Adipocyte (in vitro differentiated cells): Measurements from ENCODE around the gene MED14.

Source experiments
- DNase-seq: peaks from one replicate; pipeline ENCODE4 v3.0.0-alpha.2; 2015; ENCODE audit warnings: low read depth
- H3K27me3 ChIP-seq: replicated peaks from 2 replicates; pipeline ENCODE4 v1.7.0; 2013; ENCODE audit warnings: mild to moderate bottlenecking, low read length, moderate library complexity; ENCODE audit not compliant: control insufficient read depth, insufficient read depth
- H3K36me3 ChIP-seq: 2 replicates; pipeline ENCODE4 v1.7.0; 2013; ENCODE audit warnings: low read length, mild to moderate bottlenecking, moderate library complexity; ENCODE audit not compliant: control insufficient read depth, insufficient read depth, severe bottlenecking
- H3K4me1 ChIP-seq: 2 replicates; pipeline ENCODE4 v1.7.0; 2013; ENCODE audit warnings: mild to moderate bottlenecking, low read length, moderate library complexity; ENCODE audit not compliant: control insufficient read depth, insufficient read depth
- H3K4me3 ChIP-seq: 2 replicates; pipeline ENCODE4 v1.7.0; 2013; ENCODE audit warnings: mild to moderate bottlenecking, low read length, moderate library complexity
- H3K9ac ChIP-seq: 2 replicates; pipeline ENCODE4 v1.7.0; 2013; ENCODE audit warnings: mild to moderate bottlenecking, low read length, moderate library complexity
- H3K9me3 ChIP-seq: 2 replicates; pipeline ENCODE4 v1.7.0; 2013; ENCODE audit warnings: mild to moderate bottlenecking, low read length, moderate library complexity; ENCODE audit not compliant: control insufficient read depth

Gene MED14

DNA sequence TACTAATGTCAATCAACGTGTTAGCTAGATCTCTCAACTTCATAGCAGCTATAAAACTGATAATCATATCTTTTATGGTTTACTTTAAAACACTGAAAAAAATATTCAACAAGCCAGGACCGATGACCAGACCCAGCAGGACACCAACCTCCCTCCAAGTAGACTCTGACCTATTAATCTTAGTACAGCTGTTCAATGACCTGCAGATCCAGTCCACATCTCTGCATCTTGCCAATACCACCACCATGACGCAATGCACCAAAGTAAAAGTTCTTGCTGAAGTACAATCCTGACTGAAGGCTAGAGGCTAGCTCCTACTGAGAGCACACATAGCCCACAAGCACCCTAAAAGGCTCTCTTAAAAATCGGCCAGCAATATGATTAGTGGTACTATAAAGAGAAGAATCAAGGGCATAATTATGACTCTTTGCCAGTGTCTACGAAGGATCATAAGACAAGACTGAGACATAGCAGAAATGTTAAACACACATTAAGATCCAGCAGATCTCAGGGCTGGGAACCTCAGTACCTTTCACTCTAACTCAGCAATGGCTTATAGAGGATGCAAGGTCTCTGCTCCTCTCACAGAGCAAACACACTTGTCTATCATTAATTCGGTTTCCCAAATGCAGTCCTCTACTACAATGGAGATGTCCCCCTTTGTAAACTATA, 7.6 kb downstream of the MED14 start:
- DNase-seq: no peak
- Histone ChIP-seq H3K36me3 (peaks cover 5% of the 10 kb centered on the region), H3K9me3 (no peaks in the 10 kb centered on the region), H3K4me3 (no peak overlapping the region), H3K9ac (no peak overlapping the region), H3K27me3 (no peaks in the 10 kb centered on the region), H3K4me1 (peaks cover 5% of the 10 kb centered on the region)

- peaks cover 8% of the 10 kb centered on the region for H3K36me3 ChIP-seq
- no peaks in the 10 kb centered on the region for H3K9me3 ChIP-seq
- peaks cover 5% of the 10 kb centered on the region for H3K4me1 ChIP-seq
- H3K4me3 ChIP-seq: no peak overlapping the region
- no peak overlapping the region for H3K9ac ChIP-seq
- DNase-seq: no peak
- H3K27me3 ChIP-seq: peaks cover 2% of the 10 kb centered on the region
These were observed 8.2 kb downstream of the MED14 start for GRCh38 chrX:40727093-40727492.

DNA sequence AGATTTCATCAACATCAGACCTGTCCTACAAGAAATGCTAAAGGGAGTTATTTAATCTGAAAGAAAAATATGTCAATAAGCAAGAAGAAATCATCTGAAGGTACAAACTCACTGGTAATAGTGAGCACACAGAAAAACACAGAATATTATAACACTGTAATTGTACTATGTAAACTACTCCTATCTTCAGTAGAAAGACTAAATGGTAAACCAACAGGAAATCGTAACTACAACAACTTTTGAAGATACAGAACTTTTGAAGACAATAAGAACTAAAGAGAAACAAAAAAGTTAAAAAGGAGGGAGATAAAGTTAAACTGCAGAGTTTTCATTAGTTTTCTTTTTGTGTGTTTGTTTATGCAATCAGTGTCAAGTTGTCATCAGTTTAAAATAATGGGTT, 12.4 kb downstream of the MED14 start:
- no peak for DNase-seq
- H3K4me3 ChIP-seq: no peak overlapping the region

DNA sequence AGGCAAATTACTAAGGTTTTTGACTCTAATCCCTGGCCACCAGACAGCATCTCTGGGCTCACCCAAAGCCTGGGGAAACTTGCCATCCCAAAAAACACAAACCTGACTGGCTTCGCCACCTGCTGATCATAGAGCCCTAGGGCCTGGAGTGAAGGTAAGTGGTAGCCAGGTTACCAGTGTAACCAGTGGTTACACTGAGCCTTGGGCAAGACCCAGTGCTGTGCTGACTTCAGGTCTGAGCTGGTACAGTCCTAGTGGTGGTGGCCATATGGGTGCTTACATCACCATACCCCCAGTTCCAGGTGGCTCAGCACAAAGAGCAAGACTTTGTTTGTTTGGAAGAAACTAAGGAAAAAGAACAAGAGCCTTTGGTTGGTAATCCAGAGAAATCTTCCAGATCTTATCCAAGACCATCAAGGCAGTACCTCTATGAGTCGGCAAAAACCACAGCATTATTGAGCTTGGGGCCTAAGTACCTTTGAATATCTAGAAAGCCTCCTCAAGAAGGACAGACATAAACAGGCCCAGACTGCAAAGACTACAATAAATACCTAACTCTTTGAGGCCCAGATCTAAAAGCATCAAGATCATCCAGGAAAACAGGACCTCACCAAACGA, 13.7 kb downstream of the MED14 start:
- Histone ChIP-seq H3K4me1 (no peaks in the 10 kb centered on the region), H3K9ac (no peak overlapping the region), H3K36me3 (peaks cover 19% of the 10 kb centered on the region), H3K9me3 (peaks cover 2% of the 10 kb centered on the region), H3K4me3 (no peak overlapping the region), H3K27me3 (peaks cover 5% of the 10 kb centered on the region)
- no peak for DNase-seq

More for the DNA sequence above, 12.4 kb downstream of the MED14 start:
- Histone ChIP-seq H3K4me1 (no peaks in the 10 kb centered on the region), H3K9ac (no peak overlapping the region), H3K36me3 (peaks cover 19% of the 10 kb centered on the region), H3K9me3 (no peaks in the 10 kb centered on the region), H3K27me3 (peaks cover 5% of the 10 kb centered on the region)

GRCh38 chrX:40720792-40721191, 14.6 kb downstream of the MED14 start:
- Histone ChIP-seq H3K27me3 (peaks cover 5% of the 10 kb centered on the region), H3K4me3 (no peak overlapping the region), H3K36me3 (peaks cover 15% of the 10 kb centered on the region), H3K4me1 (no peaks in the 10 kb centered on the region), H3K9me3 (peaks cover 4% of the 10 kb centered on the region), H3K9ac (no peak overlapping the region)
- DNase-seq: no peak

DNA sequence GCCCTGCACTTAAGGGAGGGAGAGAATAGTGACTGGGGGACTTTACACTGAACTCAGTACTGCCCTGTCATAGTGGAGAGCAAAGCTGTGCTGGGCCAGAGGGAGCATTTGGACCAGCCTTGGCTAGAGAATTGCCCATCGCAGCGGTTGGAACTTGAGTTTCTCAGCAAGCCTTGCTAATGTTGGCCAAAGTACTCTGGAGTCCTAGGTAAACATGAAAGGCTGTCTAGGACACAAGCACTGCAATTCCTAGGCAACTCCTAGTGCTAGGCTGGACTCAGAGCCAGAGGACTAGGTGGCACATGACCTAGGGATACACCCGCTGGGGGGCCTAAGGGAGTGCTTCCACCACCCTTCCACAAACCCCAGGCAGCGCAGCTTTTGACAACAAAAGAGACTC, 15.0 kb downstream of the MED14 start:
- Histone ChIP-seq H3K27me3 (peaks cover 5% of the 10 kb centered on the region), H3K9ac (no peak overlapping the region), H3K4me1 (no peaks in the 10 kb centered on the region), H3K36me3 (peaks cover 15% of the 10 kb centered on the region), H3K9me3 (peaks cover 4% of the 10 kb centered on the region), H3K4me3 (no peak overlapping the region)
- DNase-seq: no peak

- H3K4me1 ChIP-seq: no peaks in the 10 kb centered on the region
- H3K36me3 ChIP-seq: peaks cover 15% of the 10 kb centered on the region
- no peak overlapping the region for H3K9ac ChIP-seq
- H3K9me3 ChIP-seq: peaks cover 4% of the 10 kb centered on the region
- peaks cover 5% of the 10 kb centered on the region for H3K27me3 ChIP-seq
- no peak overlapping the region for H3K4me3 ChIP-seq
- no peak for DNase-seq
These were observed 15.6 kb downstream of the MED14 start for GRCh38 chrX:40719731-40720130.

GRCh38 chrX:40719218-40719617, 16.1 kb downstream of the MED14 start:
- H3K27me3 ChIP-seq: peaks cover 8% of the 10 kb centered on the region
- peaks cover 18% of the 10 kb centered on the region for H3K36me3 ChIP-seq
- peak; percentile 41 for DNase-seq
- H3K4me1 ChIP-seq: no peaks in the 10 kb centered on the region
- no peak overlapping the region for H3K4me3 ChIP-seq
- H3K9ac ChIP-seq: no peak overlapping the region
- peaks cover 4% of the 10 kb centered on the region for H3K9me3 ChIP-seq

- H3K4me1 ChIP-seq: no peaks in the 10 kb centered on the region
- H3K27me3 ChIP-seq: peaks cover under 1% of the 10 kb centered on the region
- no peak overlapping the region for H3K4me3 ChIP-seq
- H3K9me3 ChIP-seq: no peaks in the 10 kb centered on the region
- H3K36me3 ChIP-seq: peaks cover 60% of the 10 kb centered on the region
- DNase-seq: no peak
- H3K9ac ChIP-seq: no peak overlapping the region
These were observed 25.9 kb downstream of the MED14 start for GRCh38 chrX:40709395-40709794.

- Histone ChIP-seq H3K4me3 (no peak overlapping the region), H3K9me3 (no peaks in the 10 kb centered on the region), H3K4me1 (no peaks in the 10 kb centered on the region), H3K9ac (no peak overlapping the region), H3K27me3 (no peaks in the 10 kb centered on the region), H3K36me3 (peaks cover 49% of the 10 kb centered on the region)
- no peak for DNase-seq
These were observed 29.6 kb downstream of the MED14 start for GRCh38 chrX:40705658-40706312.

DNA sequence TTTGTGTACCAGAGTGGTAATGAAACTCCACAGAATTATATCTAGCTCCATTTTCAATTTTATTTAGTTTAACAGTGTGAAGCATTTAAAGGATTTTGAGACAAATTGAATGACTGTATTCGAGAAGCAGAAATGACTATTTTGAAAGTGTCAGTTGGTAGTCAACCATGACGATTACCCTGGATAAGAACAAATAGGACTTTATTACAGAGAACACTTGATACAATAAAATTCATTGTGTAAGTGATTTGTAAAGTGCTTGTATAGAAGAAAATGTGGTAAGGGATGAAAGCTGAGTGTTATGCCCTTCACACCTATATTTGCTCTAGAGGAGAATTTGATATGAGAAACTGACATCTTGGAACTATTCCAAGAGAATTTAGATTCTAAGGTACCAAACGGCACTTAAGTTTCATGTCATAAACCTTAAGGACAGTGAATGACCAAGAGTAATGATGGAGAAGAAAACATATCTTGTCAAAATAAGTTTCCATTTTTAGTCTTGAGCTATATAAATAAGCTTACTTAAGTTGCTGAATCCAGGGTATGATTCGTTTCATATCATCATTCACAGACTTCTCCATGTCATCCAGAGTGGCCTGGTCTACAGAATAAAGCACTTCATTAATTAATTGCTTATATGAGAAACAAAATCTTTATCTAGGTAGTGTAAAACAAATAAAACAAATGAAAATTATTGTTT, 34.6 kb downstream of the MED14 start:
- peaks cover 8% of the 10 kb centered on the region for H3K9me3 ChIP-seq
- no peaks in the 10 kb centered on the region for H3K4me1 ChIP-seq
- peaks cover 31% of the 10 kb centered on the region for H3K36me3 ChIP-seq
- H3K9ac ChIP-seq: no peak overlapping the region
- DNase-seq: no peak
- H3K27me3 ChIP-seq: no peaks in the 10 kb centered on the region
- H3K4me3 ChIP-seq: no peak overlapping the region
